ENCODE measurements around the gene FASTKD3.
A peak's percentile ranks its signal among the peaks of the same experiment; 100 is the strongest.

FASTKD3 gene

GRCh38 chr5:7852988-7853387, 15.8 kb downstream of the FASTKD3 start:
- H3K27ac ChIP-seq = no peak overlapping the region

GRCh38 chr5:7852542-7852941, 16.3 kb downstream of the FASTKD3 start:
- TF ChIP-seq CTCF (conservative IDR thresholded peaks at IDR 0.05) (no peak), ZFX (IDR thresholded peaks at IDR 0.05) (no peak)
- peak overlapping the region; percentile 45 for H3K27ac ChIP-seq

More at GRCh38 chr5:7852988-7853387, 15.8 kb downstream of the FASTKD3 start:
- TF ChIP-seq ZFX (IDR thresholded peaks at IDR 0.05) (no peak), CTCF (conservative IDR thresholded peaks at IDR 0.05) (no peak)

- peak overlapping the region; percentile 45 for H3K27ac ChIP-seq
- TF ChIP-seq CTCF (conservative IDR thresholded peaks at IDR 0.05) (no peak), ZFX (IDR thresholded peaks at IDR 0.05) (no peak)
These were observed 17.1 kb downstream of the FASTKD3 start for GRCh38 chr5:7851617-7852289.

GRCh38 chr5:7851240-7851592, 17.6 kb downstream of the FASTKD3 start:
- H3K27ac ChIP-seq = peak overlapping the region; percentile 45
- TF ChIP-seq ZFX (IDR thresholded peaks at IDR 0.05) (no peak), CTCF (conservative IDR thresholded peaks at IDR 0.05) (no peak)

GRCh38 chr5:7850395-7851239, 18.2 kb downstream of the FASTKD3 start, which contains the start of gene CFAP90:
Gene CFAP90, minus strand, starts transcription at chr5:7851133. Its CDS starts 112 bp downstream, at chr5:7851021.
- peak within 1 kb of the TSS; percentile 45 for H3K27ac ChIP-seq

GRCh38 chr5:7849681-7850394, 19.0 kb downstream of the FASTKD3 start:
- TF ChIP-seq CTCF (conservative IDR thresholded peaks at IDR 0.05) = no peak
- no peak for TF ChIP-seq ZFX (IDR thresholded peaks at IDR 0.05)
- H3K27ac ChIP-seq = no peak overlapping the region

More at GRCh38 chr5:7850395-7851239, 18.2 kb downstream of the FASTKD3 start, which contains the start of gene CFAP90:
- TF ChIP-seq CTCF (conservative IDR thresholded peaks at IDR 0.05) (no peak), ZFX (IDR thresholded peaks at IDR 0.05) (no peak)
